NT2/D1 (cell line): ENCODE results near the gene LRRC75B.

Experiments used
- DNase-seq: peaks from one replicate; pipeline ENCODE4 v3.0.0-alpha.2; 2011; ENCODE audit warnings: low read depth, low spot score
- H3K27me3 ChIP-seq: 2 replicates; pipeline ENCODE4 v1.6.0; 2011; ENCODE audit warnings: mild to moderate bottlenecking; ENCODE audit not compliant: insufficient read length, insufficient read depth
- H3K36me3 ChIP-seq: 2 replicates; pipeline ENCODE4 v1.6.1; 2011; ENCODE audit warnings: mild to moderate bottlenecking, low read length, mixed read lengths; ENCODE audit not compliant: insufficient read depth, insufficient read length
- H3K4me1 ChIP-seq: 2 replicates; pipeline ENCODE4 v1.5.1; 2011; ENCODE audit not compliant: insufficient read depth, insufficient read length
- H3K4me3 ChIP-seq: 2 replicates; pipeline ENCODE4 v1.5.1; 2011; ENCODE audit warnings: low read depth; ENCODE audit not compliant: insufficient read length
- H3K9ac ChIP-seq: 2 replicates; pipeline ENCODE4 v1.6.0; 2011; ENCODE audit warnings: low read depth; ENCODE audit not compliant: insufficient read length
- H3K9me3 ChIP-seq: 2 replicates; pipeline ENCODE4 v1.5.1; 2011; ENCODE audit warnings: mild to moderate bottlenecking, low read length; ENCODE audit not compliant: insufficient read depth
- SUZ12 ChIP-seq: IDR thresholded peaks from 2 replicates; pipeline ENCODE4 v1.6.1; 2011; ENCODE audit not compliant: insufficient read length, insufficient read depth; ENCODE audit errors: extremely low read depth
- YY1 ChIP-seq: IDR thresholded peaks from 2 replicates; pipeline ENCODE4 v1.6.1; 2011; ENCODE audit not compliant: insufficient read length, insufficient read depth
- ZNF274 ChIP-seq: IDR thresholded peaks from 2 replicates; pipeline ENCODE4 v1.6.1; 2011; ENCODE audit warnings: mild to moderate bottlenecking, low read depth, low read length

Gene LRRC75B

GRCh38 chr22:24583221-24584165, 9.4 kb downstream of the LRRC75B start:
- Histone ChIP-seq H3K4me1 (peaks cover 5% of the 10 kb centered on the region), H3K27me3 (no peaks in the 10 kb centered on the region), H3K36me3 (peaks cover 21% of the 10 kb centered on the region), H3K9me3 (no peaks in the 10 kb centered on the region), H3K4me3 (no peak overlapping the region), H3K9ac (no peak overlapping the region)
- TF ChIP-seq SUZ12 (no peak), YY1 (no peak), ZNF274 (no peak)
- no peak for DNase-seq

DNA sequence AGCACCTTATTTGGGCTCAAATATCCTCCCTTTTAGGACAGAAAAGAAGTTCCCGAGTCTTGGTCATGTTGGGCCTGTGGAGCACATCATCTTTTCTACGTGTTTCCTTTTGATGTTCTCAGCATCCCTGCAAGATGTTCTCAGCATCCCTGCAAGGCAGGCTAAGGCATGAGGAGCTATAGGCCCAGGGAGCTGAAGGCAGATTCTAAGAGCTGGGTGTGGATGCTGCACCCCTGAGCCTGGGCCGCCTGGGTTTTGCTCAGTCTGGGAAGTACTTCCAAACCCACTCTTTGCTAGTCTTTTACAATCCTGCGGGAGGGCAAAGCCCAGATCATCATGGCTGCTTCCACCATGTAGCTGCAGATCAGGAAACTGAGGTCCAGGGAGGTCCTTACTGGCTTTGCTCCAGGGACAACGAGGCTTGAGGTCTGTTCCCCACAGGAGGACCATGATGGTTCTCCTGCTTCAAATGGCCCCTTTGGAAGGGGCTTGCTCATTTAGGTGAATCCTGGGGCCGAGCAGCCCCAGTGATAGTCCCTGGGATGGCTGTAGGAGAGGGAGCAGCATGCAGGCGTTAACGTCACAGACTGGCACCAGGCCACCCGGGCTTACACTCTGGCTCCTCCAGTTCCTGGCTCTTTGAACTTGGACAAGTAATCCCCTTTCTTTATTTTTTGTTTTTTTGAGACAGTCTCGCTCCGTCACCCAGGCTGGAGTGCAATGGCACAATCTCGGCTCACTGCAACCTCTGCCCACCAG, 10.6 kb downstream of the LRRC75B start:
- peaks cover 5% of the 10 kb centered on the region for H3K4me1 ChIP-seq
- H3K9ac ChIP-seq = no peak overlapping the region
- no peak overlapping the region for H3K4me3 ChIP-seq
- no peaks in the 10 kb centered on the region for H3K27me3 ChIP-seq
- peaks cover 10% of the 10 kb centered on the region for H3K36me3 ChIP-seq
- H3K9me3 ChIP-seq = no peaks in the 10 kb centered on the region
- TF ChIP-seq SUZ12 (no peak), YY1 (no peak), ZNF274 (no peak)
- no peak for DNase-seq

- H3K36me3 ChIP-seq = peaks cover 3% of the 10 kb centered on the region
- H3K4me3 ChIP-seq = no peak overlapping the region
- H3K4me1 ChIP-seq = peaks cover 5% of the 10 kb centered on the region
- no peaks in the 10 kb centered on the region for H3K9me3 ChIP-seq
- DNase-seq = no peak
- TF ChIP-seq ZNF274 (no peak), YY1 (no peak), SUZ12 (no peak)
- no peaks in the 10 kb centered on the region for H3K27me3 ChIP-seq
- no peak overlapping the region for H3K9ac ChIP-seq
Observed at GRCh38 chr22:24580276-24580675, 12.6 kb downstream of the LRRC75B start.

DNA sequence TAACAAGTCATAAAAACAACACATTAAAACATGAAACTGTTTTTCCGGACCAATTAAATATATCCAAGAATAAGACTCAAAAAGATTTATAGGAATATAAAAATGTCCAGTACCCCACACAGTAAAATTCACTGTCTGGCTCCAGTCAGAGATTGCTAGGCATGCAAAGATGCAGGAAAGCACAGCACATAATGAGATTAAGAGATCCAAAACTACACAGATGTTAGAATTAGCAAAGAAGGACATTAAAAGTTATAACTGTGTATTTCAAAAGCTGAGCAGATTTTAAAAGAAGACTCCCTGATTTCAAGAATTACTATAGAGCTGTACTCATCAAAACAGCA, 13.6 kb downstream of the LRRC75B start:
- DNase-seq = no peak
- TF ChIP-seq YY1 = no peak
- TF ChIP-seq SUZ12 = no peak
- TF ChIP-seq ZNF274 = no peak
- Histone ChIP-seq H3K9me3 (no peaks in the 10 kb centered on the region), H3K4me1 (no peaks in the 10 kb centered on the region), H3K36me3 (peaks cover 12% of the 10 kb centered on the region), H3K9ac (no peak overlapping the region), H3K27me3 (no peaks in the 10 kb centered on the region), H3K4me3 (no peak overlapping the region)

DNA sequence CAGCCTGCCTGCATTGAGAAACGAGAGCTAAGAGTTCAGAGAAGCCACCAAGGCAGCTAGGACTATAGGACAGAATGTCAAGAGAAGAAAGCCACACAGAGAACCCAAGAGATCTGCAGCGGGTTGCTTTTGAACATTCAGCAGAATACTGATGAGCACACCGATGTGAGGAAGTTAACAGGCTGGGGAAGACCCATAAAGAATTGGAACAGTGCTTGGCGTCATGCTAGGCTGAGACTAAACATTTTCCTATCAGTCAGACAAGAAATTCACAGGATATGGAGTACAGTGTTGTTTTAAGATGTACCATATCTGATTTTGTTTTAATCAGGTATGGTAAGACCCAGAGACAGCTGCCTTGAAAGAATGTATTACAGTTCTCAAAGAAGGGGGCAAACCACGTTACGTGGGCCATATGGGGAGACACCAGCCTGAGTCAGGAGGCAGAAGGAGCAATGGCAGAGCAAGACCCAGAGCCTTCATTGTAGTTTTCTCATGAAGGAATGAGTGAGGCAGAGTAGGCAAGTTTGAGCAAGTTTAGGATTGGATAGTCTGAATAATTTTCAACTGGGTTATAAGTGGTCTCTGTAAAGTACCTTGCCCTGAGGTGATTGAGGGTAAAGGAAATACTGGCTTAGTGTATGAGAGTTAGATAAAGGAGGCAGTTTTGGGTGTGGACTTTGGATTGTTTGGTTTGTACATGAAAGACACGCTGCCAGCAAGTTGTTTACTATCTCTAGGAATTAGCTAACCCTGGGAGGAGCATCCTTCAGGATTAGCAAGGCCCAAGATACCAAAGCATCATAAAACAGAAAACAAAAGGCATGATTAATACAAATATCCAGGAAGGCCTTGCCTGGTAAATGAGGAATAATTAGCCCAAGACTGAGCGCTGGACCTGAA, 14.3 kb downstream of the LRRC75B start:
- Histone ChIP-seq H3K27me3 (no peaks in the 10 kb centered on the region), H3K9ac (no peak overlapping the region), H3K36me3 (peaks cover 17% of the 10 kb centered on the region), H3K4me1 (no peaks in the 10 kb centered on the region), H3K9me3 (no peaks in the 10 kb centered on the region), H3K4me3 (no peak overlapping the region)
- TF ChIP-seq YY1 (no peak), SUZ12 (no peak), ZNF274 (no peak)
- DNase-seq = no peak

DNA sequence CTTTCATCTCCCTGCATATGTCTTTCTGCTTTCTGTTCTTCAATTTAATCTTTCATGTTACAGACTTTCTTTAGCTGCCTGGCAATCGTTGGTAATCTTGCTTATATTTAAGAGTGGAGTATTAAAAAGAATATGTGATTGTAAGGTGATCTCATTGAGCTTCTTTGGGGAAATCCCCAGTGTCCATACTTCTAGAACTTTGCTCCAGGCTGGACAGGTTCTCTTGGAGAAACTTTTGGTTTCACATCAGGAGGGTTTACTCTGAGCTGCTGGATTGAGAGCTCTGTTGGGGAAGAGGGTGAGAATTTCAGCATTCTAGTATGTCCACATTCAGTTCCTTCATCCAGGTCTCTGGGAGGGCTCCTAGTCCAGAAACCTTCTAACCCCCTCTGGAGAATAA, 16.1 kb downstream of the LRRC75B start:
- no peak overlapping the region for H3K4me3 ChIP-seq
- no peaks in the 10 kb centered on the region for H3K9me3 ChIP-seq
- no peaks in the 10 kb centered on the region for H3K4me1 ChIP-seq
- peaks cover 35% of the 10 kb centered on the region for H3K36me3 ChIP-seq
- H3K27me3 ChIP-seq = no peaks in the 10 kb centered on the region
- TF ChIP-seq YY1 (no peak), SUZ12 (no peak), ZNF274 (no peak)
- no peak for DNase-seq
- H3K9ac ChIP-seq = no peak overlapping the region
